SK-N-SH (cell line): ENCODE data around the gene ZMYND8. TPM values are rescaled to one million over a fixed set of nuclear protein-coding genes. Genes with fewer than 3 reads are reported as not detected.
A peak's percentile ranks its signal among the peaks of the same experiment; 100 is the strongest.

Source experiments
- CTCF ChIA-PET: fragments of 300-600, 350-600 bp; formaldehyde crosslinking; extraction: SDS; loops from one replicate; lab custom pipeline; 2021; lab: Yijun Ruan, JAX
- POLR2A ChIA-PET: fragments of 350-600 bp; sonication (Branson Sonifier 250); formaldehyde crosslinking; extraction: SDS; loops from one replicate; lab custom pipeline; 2020; ENCODE audit warnings: antibody characterized with exemption, inconsistent platforms; lab: Yijun Ruan, JAX
- DNase-seq: peaks from one replicate; pipeline ENCODE4 v3.0.0; 2012
- H2AFZ ChIP-seq: fragments of 200-600 bp; sonication (generic); 2 replicates; pipeline ENCODE4 v1.8.1; 2016; ENCODE audit warnings: antibody characterized with exemption, mild to moderate bottlenecking, low read depth
- H3F3A ChIP-seq: fragments of 200-600 bp; sonication (generic); replicated peaks from 2 replicates; pipeline ENCODE3; 2016; ENCODE audit warnings: antibody characterized with exemption, mild to moderate bottlenecking; ENCODE audit not compliant: insufficient read depth
- H3K27ac ChIP-seq, 2 experiments: fragments of 200-500 bp in 1 of 2; fragments of 200-600 bp in 1 of 2; sonication (Bioruptor generic) in 1 of 2; sonication (generic), shearing (Covaris generic) in 1 of 2; 2 replicates each; pipeline versions ENCODE4 v1.5.1 to v1.6.1; 2014 to 2016; ENCODE audit warnings: low read depth in 2 of 2, inconsistent platforms in 1 of 2, low read length in 1 of 2, mild to moderate bottlenecking in 1 of 2, mixed read lengths in 1 of 2
- H3K27me3 ChIP-seq: fragments of 200-600 bp; sonication (generic), shearing (Covaris generic); 2 replicates; pipeline ENCODE4 v1.6.1; 2016; ENCODE audit warnings: mixed run types; ENCODE audit not compliant: insufficient read depth
- H3K36me3 ChIP-seq, 2 experiments: fragments of 200-500 bp in 1 of 2; fragments of 200-600 bp in 1 of 2; sonication (Bioruptor generic) in 1 of 2; sonication (generic) in 1 of 2; replicated peaks in 1 of 2; 2 replicates each; pipeline versions ENCODE3 to v1.5.1; 2014 to 2016; ENCODE audit warnings: low read length in 1 of 2, mild to moderate bottlenecking in 1 of 2; ENCODE audit not compliant: insufficient read depth in 2 of 2, control insufficient read depth in 1 of 2
- H3K4me1 ChIP-seq, 2 experiments: fragments of 200-500 bp in 1 of 2; fragments of 200-600 bp in 1 of 2; sonication (Bioruptor generic) in 1 of 2; sonication (generic), shearing (Covaris generic) in 1 of 2; 2 replicates each; pipeline versions ENCODE4 v1.5.1 to v1.6.1; 2014 to 2016; ENCODE audit warnings: low read depth in 1 of 2, low read length in 1 of 2, mixed run types in 1 of 2; ENCODE audit not compliant: insufficient read depth in 2 of 2, control insufficient read depth in 1 of 2
- H3K4me2 ChIP-seq: fragments of 200-600 bp; sonication (generic), shearing (Covaris generic); 2 replicates; pipeline ENCODE4 v1.6.1; 2017; ENCODE audit warnings: mixed run types
- H3K4me3 ChIP-seq, 2 experiments: fragments of 200-500 bp in 1 of 2; fragments of 200-600 bp in 1 of 2; sonication (Bioruptor generic) in 1 of 2; sonication (generic), shearing (Covaris generic) in 1 of 2; 2 replicates each; pipeline versions ENCODE4 v1.5.1 to v1.8.1; 2014 to 2016; ENCODE audit warnings: low read depth in 2 of 2, inconsistent platforms in 1 of 2, low read length in 1 of 2, mild to moderate bottlenecking in 1 of 2, mixed read lengths in 1 of 2, moderate library complexity in 1 of 2
- H3K79me2 ChIP-seq: fragments of 200-600 bp; sonication (generic); 2 replicates; pipeline ENCODE4 v1.8.1; 2017; ENCODE audit warnings: mild to moderate bottlenecking; ENCODE audit not compliant: insufficient read depth
- H3K9ac ChIP-seq: fragments of 200-600 bp; sonication (generic); 2 replicates; pipeline ENCODE4 v1.6.1; 2017; ENCODE audit warnings: mixed run types
- H3K9me2 ChIP-seq: fragments of 200-600 bp; sonication (generic); 2 replicates; pipeline ENCODE4 v1.6.1; 2017; ENCODE audit warnings: mixed run types
- H3K9me3 ChIP-seq: fragments of 200-600 bp; sonication (generic); 2 replicates; pipeline ENCODE4 v1.6.1; 2017; ENCODE audit warnings: mixed run types, mild to moderate bottlenecking, moderate library complexity
- H4K20me1 ChIP-seq: fragments of 200-600 bp; sonication (generic); 2 replicates; pipeline ENCODE4 v1.6.1; 2017; ENCODE audit warnings: mild to moderate bottlenecking, mixed run types; ENCODE audit not compliant: insufficient read depth
- CHD2 ChIP-seq: fragments of 150-350 bp; IDR thresholded peaks from 2 replicates; pipeline ENCODE4 v1.6.1; 2018; ENCODE audit warnings: low read length; ENCODE audit not compliant: partially characterized antibody
- EP300 ChIP-seq, 2 experiments: IDR thresholded peaks; 2 replicates each; pipeline versions ENCODE4 v1.4.0 to v1.6.1; 2012; ENCODE audit warnings: borderline replicate concordance in 1 of 2, low read depth in 1 of 2, low read length in 1 of 2
- EZH2phosphoT487 ChIP-seq: fragments of 200-600 bp; sonication (generic); IDR thresholded peaks from 2 replicates; pipeline ENCODE4 v1.6.1; 2017; ENCODE audit warnings: low read depth, mixed run types, mild to moderate bottlenecking, antibody characterized with exemption, moderate library complexity, borderline replicate concordance
- FOXJ3 ChIP-seq: sonication (generic); formaldehyde crosslinking; IDR thresholded peaks from 2 replicates; pipeline ENCODE4 v1.5.1; 2020; ENCODE audit warnings: mild to moderate bottlenecking, missing genetic modification reagents
- GABPA ChIP-seq: IDR thresholded peaks from 2 replicates; pipeline ENCODE4 v1.4.0; 2012; ENCODE audit warnings: low read depth, mild to moderate bottlenecking
- GATA2 ChIP-seq: sonication (generic); formaldehyde crosslinking; IDR thresholded peaks from 2 replicates; pipeline ENCODE4 v1.5.0; 2020; ENCODE audit warnings: mild to moderate bottlenecking, missing genetic modification reagents
- MAX ChIP-seq: IDR thresholded peaks from 2 replicates; pipeline ENCODE4 v1.4.0; 2012; ENCODE audit warnings: low read depth
- MXI1 ChIP-seq: IDR thresholded peaks from 2 replicates; pipeline ENCODE4 v1.6.1; 2012; ENCODE audit warnings: mild to moderate bottlenecking, low read depth, low read length, improper control_type of control experiment
- NFIC ChIP-seq: IDR thresholded peaks from 2 replicates; pipeline ENCODE4 v1.4.0; 2012; ENCODE audit warnings: borderline replicate concordance
- NRF1 ChIP-seq: IDR thresholded peaks from 2 replicates; pipeline ENCODE4 v1.6.1; 2012; ENCODE audit warnings: low read depth, mild to moderate bottlenecking, low read length
- RAD21 ChIP-seq: IDR thresholded peaks from 2 replicates; pipeline ENCODE4 v1.6.1; 2012; ENCODE audit warnings: mild to moderate bottlenecking, low read length
- RCOR1 ChIP-seq: fragments of 150-350 bp; IDR thresholded peaks from 2 replicates; pipeline ENCODE4 v1.6.1; 2017; ENCODE audit warnings: antibody characterized with exemption, low read length
- REST ChIP-seq: IDR thresholded peaks from 2 replicates; pipeline ENCODE4 v1.6.1; 2012; ENCODE audit warnings: mild to moderate bottlenecking, low read depth, low read length, moderate library complexity
- SMC3 ChIP-seq: IDR thresholded peaks from 2 replicates; pipeline ENCODE4 v1.6.1; 2012; ENCODE audit warnings: low read depth, low read length, improper control_type of control experiment
- TCF12 ChIP-seq: IDR thresholded peaks from 2 replicates; pipeline ENCODE4 v1.4.0; 2012
- WGBS: methylation state at CpG from one replicate; pipeline ENCODE4 v1.1.6; 2017; ENCODE audit warnings: low lambda C conversion rate; 5-methylcytosine and 5-hydroxymethylcytosine counted together
- polyA plus RNA-seq, 3 experiments: library from polyadenylated mRNA; depleted of rRNA; stranded (reverse); fragments of >200 nt; gene quantifications; 2 replicates each; pipeline ENCODE4 v1.2.3, GENCODE V29; 2012

ZMYND8 gene
- polyA plus RNA-seq, 1 of the 3 experiments (the other 2 are of a cell fraction) = 25.3 TPM

- Histone ChIP-seq H3K27me3 (no peaks in the 10 kb centered on the region), H3F3A (peaks cover 3% of the 10 kb centered on the region), H3K36me3 (peaks cover 10 to 46% of the 10 kb centered on the region in 2 experiments), H3K9me2 (no peaks in the 10 kb centered on the region), H3K27ac (peak overlapping the region; percentile 8 to 94; a peak in 2 of 4 replicates), H4K20me1 (peaks cover 9% of the 10 kb centered on the region; the same call in 1 of the 2 replicates), H3K4me3 (no peak overlapping the region), H3K4me2 (no peak overlapping the region), H2AFZ (no peak overlapping the region; the same call in 1 of the 2 replicates), H3K79me2 (peaks cover 72% of the 10 kb centered on the region), H3K4me1 (peaks cover 0 to 39% of the 10 kb centered on the region in 2 experiments; a peak in 2 of 4 replicates), H3K9me3 (no peaks in the 10 kb centered on the region), H3K9ac (no peak overlapping the region)
- TF ChIP-seq TCF12 (peak; percentile 31), GATA2 (CRISPR knock-in tag) (peak; percentile 78), FOXJ3 (CRISPR knock-in tag) (peak; percentile 86), NFIC (no peak), REST (no peak), MAX (no peak), RCOR1 (peak; percentile 94), CHD2 (peak; percentile 73), GABPA (no peak), NRF1 (no peak), EP300 (IDR thresholded peaks at IDR 0.05; ENCODE audit: borderline replicate concordance in 1 of 2, low read depth in 1 of 2, low read length in 1 of 2) (peak in 1 of 2 experiments; percentile 96; a peak in 2 of 4 replicates), SMC3 (no peak), MXI1 (peak; percentile 56; the same call in 1 of the 2 replicates), RAD21 (peak; percentile 12; the same call in 1 of the 2 replicates), EZH2phosphoT487 (no peak)
- ChIA-PET CTCF (interaction anchor here (0.6 to 4.6 kb wide), 12 partner anchors 10 to 511 kb away, joined by 3 to 38 read pairs (median 4); no protein-coding TSS in a partner anchor), POLR2A (interaction anchor here (0.5 to 0.9 kb wide), 2 partner anchors 59 to 95 kb away, joined by 3 to 4 read pairs; no protein-coding TSS in a partner anchor)
- DNase-seq = peak; percentile 77
- 54% methylated on average over 5 of the region's 5 CpGs for WGBS
Measured at GRCh38 chr20:47263465-47264084, 92.9 kb downstream of the ZMYND8 start.
